ENCODE results near the gene KCNQ5. TPM values are rescaled to one million over a fixed set of nuclear protein-coding genes. Genes with fewer than 3 reads are reported as not detected.
"Not testable (repeated sequence)": the region's sequence is repeated elsewhere in the genome, so short reads cannot be mapped to it uniquely, and the experiment has no call there.

KCNQ5 gene
- total RNA-seq, 1 donor from 2014 or later: 12.9 TPM

- no peak for DNase-seq
These were observed 332.9 kb downstream of the KCNQ5 start for GRCh38 chr6:72954716-72955115.

GRCh38 chr6:72955666-72956065 is 333.8 kb downstream of the KCNQ5 start:
- no peak for DNase-seq

GRCh38 chr6:72956272-72956671 is 334.4 kb downstream of the KCNQ5 start:
- DNase-seq: no peak

- no peak for DNase-seq
These were observed 338.0 kb downstream of the KCNQ5 start for GRCh38 chr6:72959821-72960220.

GRCh38 chr6:72963946-72964345 is 342.1 kb downstream of the KCNQ5 start:
- no peak for DNase-seq

GRCh38 chr6:72966628-72967280 is 344.9 kb downstream of the KCNQ5 start:
- DNase-seq: no peak

- DNase-seq: no peak
These were observed 345.5 kb downstream of the KCNQ5 start for GRCh38 chr6:72967329-72967728.

- no peak for DNase-seq
These were observed 346.8 kb downstream of the KCNQ5 start for GRCh38 chr6:72968704-72969103.

GRCh38 chr6:72969666-72970065 is 347.8 kb downstream of the KCNQ5 start:
- no peak for DNase-seq

GRCh38 chr6:72972579-72972978 is 350.7 kb downstream of the KCNQ5 start:
- DNase-seq: no peak

- no peak for DNase-seq
These were observed 352.4 kb downstream of the KCNQ5 start for GRCh38 chr6:72974276-72974675.

GRCh38 chr6:72975352-72975752 is 353.5 kb downstream of the KCNQ5 start:
- no peak for DNase-seq

GRCh38 chr6:72976484-72976883 is 354.6 kb downstream of the KCNQ5 start:
- no peak for DNase-seq

GRCh38 chr6:72977114-72977513 is 355.2 kb downstream of the KCNQ5 start:
- DNase-seq: no peak

GRCh38 chr6:72978808-72979207 is 356.9 kb downstream of the KCNQ5 start:
- DNase-seq: not testable (repeated sequence)

GRCh38 chr6:72984189-72984831 is 362.4 kb downstream of the KCNQ5 start:
- DNase-seq: not testable (repeated sequence)

GRCh38 chr6:72984981-72985665 is 363.3 kb downstream of the KCNQ5 start:
- no peak for DNase-seq

- no peak for DNase-seq
These were observed 365.4 kb downstream of the KCNQ5 start for GRCh38 chr6:72987301-72987700.

GRCh38 chr6:72999995-73000394 is 378.1 kb downstream of the KCNQ5 start:
- no peak for DNase-seq

- DNase-seq: no peak
These were observed 378.6 kb downstream of the KCNQ5 start for GRCh38 chr6:73000460-73000859.

GRCh38 chr6:73002588-73002987 is 380.7 kb downstream of the KCNQ5 start:
- DNase-seq: no peak

- no peak for DNase-seq
These were observed 381.4 kb downstream of the KCNQ5 start for GRCh38 chr6:73003302-73003701.

- no peak for DNase-seq
These were observed 382.4 kb downstream of the KCNQ5 start for GRCh38 chr6:73004231-73004630.

- DNase-seq: no peak
These were observed 383.0 kb downstream of the KCNQ5 start for GRCh38 chr6:73004861-73005260.

Data from occipital lobe (tissue), 2 donors.